ENCODE results near the gene MAP4K2.

Gene MAP4K2

DNA sequence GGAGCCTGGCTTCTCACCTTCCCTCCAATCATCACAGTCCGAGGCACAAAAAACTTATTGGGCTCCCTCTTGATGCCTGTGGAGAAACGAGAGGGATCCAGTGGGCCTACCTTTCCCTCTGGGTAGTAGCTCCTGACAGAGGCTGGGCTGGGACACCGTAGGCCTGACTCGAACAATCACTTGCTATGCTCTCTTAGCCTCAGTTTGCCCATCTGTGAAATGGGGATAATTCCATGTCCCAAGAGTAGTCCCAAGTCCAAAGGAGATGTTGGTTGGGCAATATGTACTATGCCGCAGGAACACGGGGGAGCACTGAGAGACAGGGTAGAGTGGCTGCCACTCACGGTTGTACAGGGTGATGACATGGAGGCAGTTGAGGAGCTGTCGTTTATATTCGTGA lies 51.4 kb downstream of the MAP4K2 start:
- DNase-seq (ENCODE audit: low read depth), result no peak
- no peak overlapping the region for H3K4me3 ChIP-seq (replicated peaks; ENCODE audit: low read depth, low read length)
- TF ChIP-seq, protein P1, sequence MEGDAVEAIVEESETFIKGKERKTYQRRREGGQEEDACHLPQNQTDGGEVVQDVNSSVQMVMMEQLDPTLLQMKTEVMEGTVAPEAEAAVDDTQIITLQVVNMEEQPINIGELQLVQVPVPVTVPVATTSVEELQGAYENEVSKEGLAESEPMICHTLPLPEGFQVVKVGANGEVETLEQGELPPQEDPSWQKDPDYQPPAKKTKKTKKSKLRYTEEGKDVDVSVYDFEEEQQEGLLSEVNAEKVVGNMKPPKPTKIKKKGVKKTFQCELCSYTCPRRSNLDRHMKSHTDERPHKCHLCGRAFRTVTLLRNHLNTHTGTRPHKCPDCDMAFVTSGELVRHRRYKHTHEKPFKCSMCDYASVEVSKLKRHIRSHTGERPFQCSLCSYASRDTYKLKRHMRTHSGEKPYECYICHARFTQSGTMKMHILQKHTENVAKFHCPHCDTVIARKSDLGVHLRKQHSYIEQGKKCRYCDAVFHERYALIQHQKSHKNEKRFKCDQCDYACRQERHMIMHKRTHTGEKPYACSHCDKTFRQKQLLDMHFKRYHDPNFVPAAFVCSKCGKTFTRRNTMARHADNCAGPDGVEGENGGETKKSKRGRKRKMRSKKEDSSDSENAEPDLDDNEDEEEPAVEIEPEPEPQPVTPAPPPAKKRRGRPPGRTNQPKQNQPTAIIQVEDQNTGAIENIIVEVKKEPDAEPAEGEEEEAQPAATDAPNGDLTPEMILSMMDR (IDR thresholded peaks at IDR 0.05; ENCODE audit: low read length, missing control alignments), result no peak

DNA sequence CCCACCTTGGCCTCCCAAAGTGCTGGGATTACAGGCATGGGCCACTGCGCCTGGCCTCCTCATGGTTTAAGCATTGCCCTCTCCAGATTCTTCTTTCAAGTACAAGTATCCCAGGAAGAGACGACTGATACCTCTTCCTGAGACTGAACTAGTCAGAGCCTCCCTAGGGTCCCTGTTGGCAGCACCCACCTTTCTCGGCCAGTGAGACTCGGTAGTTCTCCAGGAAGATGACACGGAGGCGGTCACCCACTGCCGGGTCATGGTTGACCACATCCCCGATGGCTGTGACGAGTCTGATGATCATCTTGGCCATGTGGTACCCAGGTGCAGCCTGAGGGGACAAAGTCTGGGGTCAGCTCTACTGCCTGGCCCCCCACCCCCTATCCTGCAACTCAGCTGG lies 51.9 kb downstream of the MAP4K2 start:
- no peak overlapping the region for H3K4me3 ChIP-seq (replicated peaks; ENCODE audit: low read depth, low read length)
- no peak for DNase-seq (ENCODE audit: low read depth)
- TF ChIP-seq, protein P1 (IDR thresholded peaks at IDR 0.05; ENCODE audit: low read length, missing control alignments), result no peak

DNA sequence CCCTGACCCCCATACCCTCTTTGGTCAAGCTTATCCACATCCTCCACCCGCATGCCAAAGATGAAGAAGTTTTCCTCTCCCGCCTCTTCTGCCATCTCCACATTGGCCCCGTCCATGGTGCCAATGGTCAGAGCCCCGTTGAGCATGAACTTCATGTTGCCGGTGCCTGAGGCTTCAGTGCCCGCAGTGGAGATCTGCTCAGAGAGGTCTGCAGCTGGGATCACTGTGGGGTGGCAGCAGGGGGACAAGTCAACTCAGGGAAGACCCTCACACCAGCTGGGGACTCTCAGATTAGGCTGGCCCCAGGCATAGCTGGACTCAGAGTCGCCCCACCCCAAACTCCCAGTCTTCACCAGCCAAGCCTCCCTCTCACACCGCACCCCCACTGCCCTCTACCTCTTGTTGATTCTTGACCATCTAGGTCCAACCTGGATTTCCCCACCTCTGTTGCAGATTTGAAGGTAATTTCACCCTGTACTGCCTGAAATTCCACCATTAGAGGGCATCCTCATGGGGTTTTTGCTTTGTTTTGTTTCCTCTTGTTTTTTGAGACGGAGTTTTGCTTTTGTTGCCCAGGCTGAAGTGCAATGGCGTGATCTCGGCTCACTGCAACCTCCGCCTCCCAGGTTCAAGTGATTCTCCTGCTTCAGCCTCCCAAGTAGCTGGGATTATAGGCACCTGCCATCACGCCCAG lies 52.5 kb downstream of the MAP4K2 start:
- DNase-seq (ENCODE audit: low read depth), result no peak
- H3K4me3 ChIP-seq (replicated peaks; ENCODE audit: low read depth, low read length), result no peak overlapping the region
- TF ChIP-seq, protein P1 (IDR thresholded peaks at IDR 0.05; ENCODE audit: low read length, missing control alignments), result no peak

DNA sequence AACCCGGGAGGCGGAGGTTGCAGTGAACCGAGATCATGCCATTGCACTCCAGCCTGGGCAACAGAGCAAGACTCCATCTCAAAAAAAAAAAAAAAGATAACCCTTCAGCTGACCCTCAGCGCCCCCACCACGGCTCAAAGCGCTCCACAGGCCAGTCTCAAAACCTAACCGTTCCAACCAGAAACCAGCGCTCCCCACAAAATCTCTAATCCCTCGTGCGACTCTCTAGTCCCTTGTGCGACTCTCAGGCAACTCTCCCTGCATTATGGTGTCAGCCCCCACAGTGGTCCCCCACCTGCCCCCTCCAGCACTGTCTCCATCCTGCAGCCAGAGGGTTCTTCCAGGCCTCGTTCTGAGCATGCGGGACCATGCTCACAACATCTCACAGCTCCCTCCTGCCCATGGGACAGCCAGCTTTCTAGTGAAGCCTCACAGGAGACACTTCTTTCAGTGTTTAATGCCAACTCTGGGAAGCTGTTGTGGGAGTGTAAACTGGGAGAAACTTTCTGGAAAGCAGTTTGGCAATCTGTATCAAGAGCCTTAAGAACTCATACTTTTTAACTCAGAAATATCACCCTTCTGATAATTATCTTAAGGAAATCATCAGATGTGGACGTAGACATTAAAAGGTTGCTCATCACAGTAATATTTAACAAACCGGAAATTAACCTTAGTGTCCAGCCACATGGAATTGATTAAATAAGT lies 54.9 kb downstream of the MAP4K2 start:
- DNase-seq (ENCODE audit: low read depth), result no peak
- no peak overlapping the region for H3K4me3 ChIP-seq (replicated peaks; ENCODE audit: low read depth, low read length)
- TF ChIP-seq, protein P1 (IDR thresholded peaks at IDR 0.05; ENCODE audit: low read length, missing control alignments), result no peak

DNA sequence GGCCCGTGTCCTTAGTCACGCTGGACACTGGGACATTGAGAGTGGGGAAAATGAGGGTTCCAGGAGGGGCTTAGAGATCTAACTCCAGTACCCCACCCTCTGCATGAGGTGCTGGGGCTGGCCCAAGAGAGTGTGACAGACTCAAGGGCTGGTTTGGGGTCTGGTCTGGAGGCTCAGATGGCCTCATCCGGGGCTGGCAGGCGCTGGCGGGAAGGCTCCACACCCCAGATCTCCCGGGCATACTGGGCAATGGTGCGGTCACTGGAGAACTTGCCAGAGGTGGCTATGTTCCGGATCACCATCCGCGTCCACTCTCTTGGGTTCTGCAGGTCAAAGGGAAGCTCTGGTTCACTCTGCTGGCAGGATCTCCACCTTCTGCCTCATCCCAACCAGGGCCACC lies 56.5 kb downstream of the MAP4K2 start:
- no peak for DNase-seq (ENCODE audit: low read depth)
- no peak overlapping the region for H3K4me3 ChIP-seq (replicated peaks; ENCODE audit: low read depth, low read length)
- TF ChIP-seq, protein P1 (IDR thresholded peaks at IDR 0.05; ENCODE audit: low read length, missing control alignments), result no peak

DNA sequence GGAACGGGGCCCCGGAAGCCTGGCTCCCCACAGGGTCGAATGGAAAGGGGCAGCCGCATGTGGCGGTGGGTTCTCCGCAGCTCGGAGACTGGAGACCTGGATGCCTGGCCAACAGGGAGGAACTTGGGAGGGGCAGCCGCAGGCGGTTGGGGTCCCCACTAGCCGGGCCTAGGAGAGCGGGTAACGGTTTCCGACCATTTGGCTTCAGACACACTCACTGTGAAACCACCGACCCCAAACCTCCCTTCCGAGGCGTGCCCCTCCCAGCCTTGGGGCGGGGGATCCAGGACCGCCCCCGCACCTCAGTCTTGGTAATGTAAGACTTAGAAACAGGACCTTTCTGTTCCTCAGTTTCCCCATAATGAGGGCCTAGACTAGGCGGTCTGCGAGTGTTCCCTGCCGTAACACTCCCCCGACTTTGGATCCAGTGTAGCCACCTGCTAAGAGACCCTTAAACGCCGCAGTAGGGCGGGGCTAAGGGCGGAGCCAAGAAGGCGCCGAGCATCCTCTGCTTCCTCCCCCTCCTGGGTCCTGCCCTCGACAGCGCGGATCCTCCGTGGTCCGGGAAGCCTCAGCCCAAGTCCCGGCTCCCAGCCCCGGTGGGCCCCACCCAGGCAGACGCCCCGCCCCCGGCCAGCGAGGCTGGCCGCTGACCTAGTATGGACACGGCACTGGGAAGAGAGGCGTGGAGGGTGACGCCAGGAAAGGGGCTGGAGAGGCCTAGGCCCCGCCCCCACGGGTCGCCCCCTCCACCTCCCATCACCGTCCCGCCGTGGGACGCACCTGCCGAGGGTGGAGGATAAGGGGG lies 57.3 kb downstream of the MAP4K2 start:
- TF ChIP-seq, protein P1 (IDR thresholded peaks at IDR 0.05; ENCODE audit: low read length, missing control alignments), result no peak
- peak overlapping the region; percentile 14 for H3K4me3 ChIP-seq (replicated peaks; ENCODE audit: low read depth, low read length)
- DNase-seq (ENCODE audit: low read depth), result peak; percentile 36
